IPS-18a (cell line): Measurements from ENCODE around the gene PALLD.

Experiments
- H3K27ac ChIP-seq: one replicate; pipeline ENCODE4 v1.5.1; 2013; ENCODE audit warnings: low read length
- H3K27me3 ChIP-seq: one replicate; pipeline ENCODE4 v1.6.1; 2013; ENCODE audit warnings: mild to moderate bottlenecking, low read length; ENCODE audit not compliant: control insufficient read depth, insufficient read depth
- H3K36me3 ChIP-seq: one replicate; pipeline ENCODE4 v1.6.1; 2013; ENCODE audit warnings: low read depth, low read length; ENCODE audit not compliant: control insufficient read depth
- H3K4me1 ChIP-seq: one replicate; pipeline ENCODE4 v1.6.1; 2013; ENCODE audit warnings: low read depth, low read length; ENCODE audit not compliant: control insufficient read depth
- H3K4me3 ChIP-seq: one replicate; pipeline ENCODE4 v1.5.1; 2013; ENCODE audit warnings: low read length
- H3K9ac ChIP-seq: one replicate; pipeline ENCODE4 v1.6.1; 2013; ENCODE audit warnings: mild to moderate bottlenecking, low read length, moderate library complexity
- H3K9me3 ChIP-seq: one replicate; pipeline ENCODE4 v1.6.1; 2013; ENCODE audit warnings: low read depth, low read length; ENCODE audit not compliant: control insufficient read depth

PALLD gene

GRCh38 chr4:168878623-168879022 lies 381.8 kb downstream of the PALLD start:
- no peaks in the 10 kb centered on the region for H3K4me1 ChIP-seq
- H3K27ac ChIP-seq, result no peak overlapping the region
- peaks cover 22% of the 10 kb centered on the region for H3K36me3 ChIP-seq
- H3K4me3 ChIP-seq, result no peak overlapping the region
- H3K9ac ChIP-seq, result no peak overlapping the region
- H3K9me3 ChIP-seq, result no peaks in the 10 kb centered on the region
- no peaks in the 10 kb centered on the region for H3K27me3 ChIP-seq

DNA sequence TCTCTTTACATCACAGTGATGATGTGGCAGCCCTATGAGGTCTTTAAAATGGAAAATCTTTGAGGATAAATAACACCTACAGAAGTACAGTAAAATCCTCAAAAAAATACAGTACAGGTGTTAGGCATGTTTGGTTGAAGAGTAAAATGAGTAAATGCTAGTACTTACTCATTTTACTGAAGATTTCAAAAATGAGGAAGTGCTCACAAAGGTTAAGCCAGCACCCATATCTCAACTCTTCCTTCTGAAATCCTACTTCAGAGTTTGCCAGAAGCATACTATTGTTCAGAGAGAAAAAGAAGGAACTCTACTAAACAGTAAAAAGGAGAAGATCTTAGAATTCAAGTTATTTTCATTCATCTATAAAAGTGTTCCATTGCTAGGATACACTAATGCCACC lies 382.3 kb downstream of the PALLD start:
- no peaks in the 10 kb centered on the region for H3K4me1 ChIP-seq
- no peak overlapping the region for H3K4me3 ChIP-seq
- H3K27me3 ChIP-seq, result no peaks in the 10 kb centered on the region
- H3K36me3 ChIP-seq, result peaks cover 22% of the 10 kb centered on the region
- no peak overlapping the region for H3K9ac ChIP-seq
- no peaks in the 10 kb centered on the region for H3K9me3 ChIP-seq
- H3K27ac ChIP-seq, result no peak overlapping the region

- Histone ChIP-seq H3K9ac (no peak overlapping the region), H3K27ac (no peak overlapping the region), H3K27me3 (no peaks in the 10 kb centered on the region), H3K4me3 (no peak overlapping the region), H3K4me1 (no peaks in the 10 kb centered on the region), H3K36me3 (peaks cover 22% of the 10 kb centered on the region), H3K9me3 (no peaks in the 10 kb centered on the region)
These were observed 383.3 kb downstream of the PALLD start for GRCh38 chr4:168880072-168880675.

DNA sequence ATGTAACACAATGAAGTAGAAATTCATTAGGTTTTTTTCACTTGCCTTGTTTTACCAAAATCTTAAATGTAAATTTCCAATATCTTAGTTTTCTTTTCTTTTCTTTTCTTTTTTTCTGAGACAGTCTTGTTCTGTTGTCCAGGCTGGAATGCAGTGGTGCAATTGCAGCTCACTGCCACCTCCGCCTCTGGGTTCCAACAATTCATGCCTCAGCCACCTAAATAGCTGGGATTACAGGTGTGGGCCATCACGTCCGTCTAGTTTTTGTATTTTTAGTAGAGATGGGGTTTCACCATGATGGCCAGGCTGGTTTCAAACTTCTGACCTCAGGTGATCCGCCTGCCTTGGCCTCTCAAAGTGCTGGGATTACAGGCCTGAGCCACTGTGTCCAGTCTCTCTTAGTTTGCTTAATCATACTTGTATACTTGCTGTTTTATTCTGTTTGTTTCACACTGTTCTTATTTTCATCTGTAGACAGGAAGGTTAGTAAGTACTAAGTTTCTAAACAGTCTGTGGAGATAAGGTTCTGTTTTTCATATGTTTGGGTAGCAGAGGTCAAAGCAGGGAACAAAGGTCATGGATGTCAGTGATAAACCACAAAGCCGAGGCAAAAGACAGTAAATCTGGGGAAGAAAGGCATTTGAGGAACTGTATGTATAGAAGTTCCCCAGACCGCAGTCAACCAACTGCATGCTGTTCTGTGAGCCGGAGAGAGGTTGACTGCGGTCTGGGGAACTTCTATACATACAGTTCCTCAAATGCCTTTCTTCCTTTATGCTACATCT lies 384.2 kb downstream of the PALLD start:
- Histone ChIP-seq H3K36me3 (peaks cover 22% of the 10 kb centered on the region), H3K9ac (no peak overlapping the region), H3K27ac (no peak overlapping the region), H3K4me1 (no peaks in the 10 kb centered on the region), H3K4me3 (no peak overlapping the region), H3K27me3 (no peaks in the 10 kb centered on the region), H3K9me3 (no peaks in the 10 kb centered on the region)

- no peaks in the 10 kb centered on the region for H3K9me3 ChIP-seq
- no peak overlapping the region for H3K4me3 ChIP-seq
- H3K9ac ChIP-seq, result no peak overlapping the region
- H3K27ac ChIP-seq, result no peak overlapping the region
- H3K4me1 ChIP-seq, result no peaks in the 10 kb centered on the region
- H3K36me3 ChIP-seq, result peaks cover 22% of the 10 kb centered on the region
- H3K27me3 ChIP-seq, result no peaks in the 10 kb centered on the region
These were observed 385.0 kb downstream of the PALLD start for GRCh38 chr4:168881781-168882420.

DNA sequence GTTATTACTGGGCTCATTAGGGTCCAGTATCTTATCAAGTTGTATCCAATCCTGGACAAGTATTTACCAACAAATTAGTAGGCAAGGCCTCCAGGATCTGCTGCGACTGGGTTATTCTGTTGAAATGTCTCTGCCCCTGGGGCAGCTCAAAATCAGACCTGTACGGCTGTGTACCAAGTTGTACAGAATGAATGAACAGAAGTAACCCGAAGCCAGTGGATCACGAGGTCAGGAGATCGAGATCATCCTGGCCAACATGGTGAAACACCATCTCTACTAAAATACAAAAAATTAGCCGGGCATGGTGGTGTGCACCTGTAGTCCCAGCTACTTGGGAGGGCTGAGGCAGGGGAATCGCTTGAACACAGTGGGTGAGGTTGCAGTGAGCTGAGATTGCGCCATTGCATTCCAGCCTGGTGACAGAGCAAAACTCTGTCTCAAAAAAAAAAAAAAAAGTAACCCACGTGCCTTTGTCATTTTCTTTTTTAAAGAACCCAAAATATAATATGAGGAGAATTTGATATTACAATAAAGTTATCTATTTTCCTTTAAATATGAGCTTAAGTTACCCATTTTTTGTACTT lies 385.9 kb downstream of the PALLD start:
- no peaks in the 10 kb centered on the region for H3K4me1 ChIP-seq
- no peaks in the 10 kb centered on the region for H3K27me3 ChIP-seq
- no peak overlapping the region for H3K9ac ChIP-seq
- peaks cover 22% of the 10 kb centered on the region for H3K36me3 ChIP-seq
- H3K4me3 ChIP-seq, result no peak overlapping the region
- H3K27ac ChIP-seq, result no peak overlapping the region
- H3K9me3 ChIP-seq, result no peaks in the 10 kb centered on the region

DNA sequence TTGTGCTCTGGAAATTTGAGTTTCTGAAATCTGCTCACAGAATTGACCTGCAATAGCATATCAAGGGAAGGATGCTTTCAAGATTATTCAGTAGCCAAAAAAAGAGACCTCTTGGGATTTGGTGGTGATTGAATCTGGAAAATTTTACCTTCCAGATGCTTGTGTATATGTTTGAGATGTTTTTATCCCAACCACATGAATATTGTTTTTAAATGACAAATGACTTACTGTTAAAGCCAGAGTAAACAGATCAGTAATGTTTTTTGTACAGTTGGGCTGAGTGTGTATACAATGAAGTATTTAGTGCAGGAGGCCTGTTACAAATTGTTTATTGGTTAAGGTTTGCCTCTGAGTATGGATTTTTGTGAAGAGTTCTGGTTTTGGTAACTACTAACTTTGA lies 386.7 kb downstream of the PALLD start:
- no peaks in the 10 kb centered on the region for H3K27me3 ChIP-seq
- H3K9ac ChIP-seq, result no peak overlapping the region
- no peaks in the 10 kb centered on the region for H3K4me1 ChIP-seq
- H3K36me3 ChIP-seq, result peaks cover 20% of the 10 kb centered on the region
- no peak overlapping the region for H3K27ac ChIP-seq
- H3K9me3 ChIP-seq, result no peaks in the 10 kb centered on the region
- H3K4me3 ChIP-seq, result no peak overlapping the region

DNA sequence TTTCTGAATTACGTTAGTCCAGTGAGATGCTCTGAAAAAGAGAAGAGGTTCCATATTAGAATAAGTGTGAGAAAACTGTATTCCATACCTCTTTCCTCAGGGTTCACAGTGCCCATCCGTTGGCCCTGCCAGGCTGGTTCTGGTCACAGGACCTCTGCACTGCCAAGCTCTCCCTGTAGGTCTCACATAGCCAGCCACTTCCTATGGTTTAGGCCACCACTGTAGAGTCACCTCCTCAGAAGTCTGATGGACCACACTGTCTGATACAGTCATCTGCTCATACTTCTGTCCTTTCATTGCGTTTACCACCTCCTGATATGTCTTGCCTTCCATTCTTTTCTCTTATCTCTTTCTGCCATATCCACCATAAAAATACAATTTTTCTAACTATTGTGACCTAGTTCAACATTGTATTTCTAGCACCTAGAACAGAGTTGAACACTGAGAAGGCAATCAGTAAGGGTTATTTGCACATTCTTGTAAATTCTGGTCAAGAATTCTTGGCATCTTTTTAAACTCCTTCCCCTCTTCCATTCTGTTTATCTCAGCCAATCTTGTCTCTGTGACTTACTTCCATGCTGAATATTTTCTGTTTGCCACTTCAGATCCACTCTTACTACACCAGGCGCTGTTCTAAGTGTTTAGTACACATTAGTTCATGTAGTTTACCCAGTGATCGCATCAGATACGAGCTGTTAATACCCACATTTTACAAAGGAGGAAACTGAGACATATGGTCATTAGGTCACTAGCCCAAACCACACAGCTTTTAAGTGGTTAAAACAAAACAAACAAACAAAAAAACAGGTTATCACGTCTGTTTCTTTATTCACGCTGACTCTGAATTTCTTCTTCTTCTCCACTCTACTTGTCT lies 387.6 kb downstream of the PALLD start:
- no peaks in the 10 kb centered on the region for H3K9me3 ChIP-seq
- H3K27ac ChIP-seq, result no peak overlapping the region
- H3K27me3 ChIP-seq, result no peaks in the 10 kb centered on the region

GRCh38 chr4:168885400-168885799 lies 388.5 kb downstream of the PALLD start:
- Histone ChIP-seq H3K27me3 (no peaks in the 10 kb centered on the region), H3K4me3 (no peak overlapping the region), H3K4me1 (no peaks in the 10 kb centered on the region), H3K9ac (no peak overlapping the region), H3K36me3 (peaks cover 10% of the 10 kb centered on the region), H3K9me3 (no peaks in the 10 kb centered on the region), H3K27ac (no peak overlapping the region)

More for the DNA sequence above, 387.6 kb downstream of the PALLD start:
- no peak overlapping the region for H3K9ac ChIP-seq
- no peaks in the 10 kb centered on the region for H3K4me1 ChIP-seq
- H3K4me3 ChIP-seq, result no peak overlapping the region
- peaks cover 11% of the 10 kb centered on the region for H3K36me3 ChIP-seq

DNA sequence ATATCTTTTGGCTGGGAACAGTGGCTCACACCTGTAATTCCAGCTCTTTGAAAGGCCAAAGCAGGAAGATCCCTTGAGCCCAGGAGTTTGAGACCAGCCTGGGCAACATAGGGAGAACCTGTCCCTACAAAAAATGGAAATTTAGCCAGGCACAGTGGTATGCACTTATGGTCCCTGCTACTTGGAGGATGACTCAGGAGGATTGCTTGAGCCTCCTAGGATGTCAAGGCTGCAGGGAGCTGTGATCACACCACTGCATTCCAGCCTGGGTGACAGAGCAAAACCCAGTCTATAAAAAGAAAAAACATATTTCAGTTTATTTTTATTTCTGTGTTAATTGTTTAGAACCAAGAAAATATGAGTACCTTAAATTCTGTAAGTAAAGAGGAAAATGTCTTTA lies 389.5 kb downstream of the PALLD start:
- peaks cover 19% of the 10 kb centered on the region for H3K36me3 ChIP-seq
- no peak overlapping the region for H3K4me3 ChIP-seq
- H3K27me3 ChIP-seq, result no peaks in the 10 kb centered on the region
- H3K27ac ChIP-seq, result no peak overlapping the region
- no peak overlapping the region for H3K9ac ChIP-seq
- H3K4me1 ChIP-seq, result no peaks in the 10 kb centered on the region
- H3K9me3 ChIP-seq, result no peaks in the 10 kb centered on the region

GRCh38 chr4:168887809-168888208 lies 391.0 kb downstream of the PALLD start:
- Histone ChIP-seq H3K9ac (no peak overlapping the region), H3K4me1 (no peaks in the 10 kb centered on the region), H3K27me3 (no peaks in the 10 kb centered on the region), H3K36me3 (peaks cover 20% of the 10 kb centered on the region), H3K4me3 (no peak overlapping the region), H3K27ac (no peak overlapping the region), H3K9me3 (no peaks in the 10 kb centered on the region)
